GM12864 (cell line): ENCODE data around the gene INSIG2.
A peak's percentile ranks its signal among the peaks of the same experiment; 100 is the strongest.

Experiments used
- DNase-seq: peaks from one replicate; pipeline ENCODE4 v3.0.0-alpha.2; 2011; ENCODE audit warnings: low read depth
- H3K4me3 ChIP-seq: 2 replicates; pipeline ENCODE4 v1.5.1; 2011; ENCODE audit warnings: mild to moderate bottlenecking, low read depth, low read length, control low read depth
- CTCF ChIP-seq: IDR thresholded peaks from 2 replicates; pipeline ENCODE4 v1.5.1; 2011; ENCODE audit warnings: low read depth, mild to moderate bottlenecking, moderate library complexity, low read length, control low read depth, inconsistent platforms; ENCODE audit errors: missing control alignments

The INSIG2 gene

GRCh38 chr2:118058951-118059350 is 29.3 kb upstream of the INSIG2 start:
- no peak overlapping the region for H3K4me3 ChIP-seq
- no peak for DNase-seq

DNA sequence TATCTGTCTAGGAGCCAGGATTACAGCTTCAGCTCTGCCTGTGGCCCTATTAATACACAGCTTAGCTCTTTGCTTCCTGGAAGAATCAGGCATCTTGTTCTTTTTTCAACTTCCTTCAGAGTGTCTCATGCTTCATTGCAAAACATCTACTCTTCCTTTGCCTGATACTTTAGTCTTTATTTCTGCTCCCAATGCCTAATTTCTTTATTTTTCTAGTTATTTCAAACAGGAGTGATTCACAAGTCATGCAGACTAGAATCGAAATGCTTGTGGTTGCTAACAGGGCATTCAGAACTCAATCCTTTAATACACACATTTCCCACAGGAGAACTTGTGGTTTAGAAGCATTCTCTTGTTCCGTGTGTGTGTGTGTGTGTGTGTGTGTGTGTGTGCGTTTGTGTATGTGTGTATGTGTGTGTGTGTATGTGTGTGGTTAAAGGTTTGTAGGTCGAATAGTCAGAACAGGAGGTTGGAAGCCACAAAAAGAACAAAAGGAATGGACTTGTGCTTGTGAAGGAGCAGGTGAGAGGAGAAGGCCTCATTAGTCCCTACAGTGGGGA is 28.3 kb upstream of the INSIG2 start:
- peak; percentile 43 for DNase-seq
- H3K4me3 ChIP-seq: no peak overlapping the region
- no peak for TF ChIP-seq CTCF

More at GRCh38 chr2:118058951-118059350, 29.3 kb upstream of the INSIG2 start:
- no peak for TF ChIP-seq CTCF

DNA sequence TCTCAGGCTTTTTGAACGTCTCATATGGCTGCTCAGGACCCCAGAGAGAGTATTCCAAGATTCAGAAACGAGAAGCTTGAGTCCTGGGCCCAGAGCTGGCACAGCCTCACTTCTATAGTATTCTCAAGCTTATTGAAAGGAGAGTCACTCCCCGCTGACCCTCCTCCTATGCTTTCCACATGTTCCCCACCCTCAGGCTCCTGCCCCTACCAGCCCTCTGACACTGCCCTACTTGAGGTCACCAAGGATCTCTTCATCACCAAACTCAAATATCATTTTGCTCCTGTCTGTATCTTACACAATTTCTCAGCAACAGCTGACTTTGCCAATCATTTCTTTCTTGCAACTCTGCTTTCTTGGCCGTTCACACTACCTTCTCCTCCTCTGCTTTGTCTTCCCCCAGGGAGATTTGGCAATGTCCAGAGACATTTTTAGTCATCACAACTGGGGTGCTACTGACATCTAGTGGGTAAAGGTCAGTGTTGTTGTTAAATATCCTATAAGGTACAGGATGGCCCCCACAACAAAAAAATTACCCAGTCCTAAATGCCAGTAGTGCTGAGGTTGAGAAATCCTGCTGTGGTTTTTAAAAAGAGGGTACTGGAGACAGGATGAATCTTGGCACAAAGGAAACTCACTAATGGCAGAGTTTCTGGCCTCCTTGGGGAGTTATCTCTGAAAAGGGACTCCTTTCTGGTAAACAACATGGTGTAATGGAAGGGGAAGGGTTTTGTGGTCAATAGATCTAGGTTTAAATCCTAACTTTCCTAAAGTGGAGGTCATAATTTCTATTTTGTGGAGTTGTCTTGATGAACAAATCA is 26.9 kb upstream of the INSIG2 start:
- DNase-seq: peak; percentile 46
- no peak overlapping the region for H3K4me3 ChIP-seq
- peak; percentile 69 for TF ChIP-seq CTCF

DNA sequence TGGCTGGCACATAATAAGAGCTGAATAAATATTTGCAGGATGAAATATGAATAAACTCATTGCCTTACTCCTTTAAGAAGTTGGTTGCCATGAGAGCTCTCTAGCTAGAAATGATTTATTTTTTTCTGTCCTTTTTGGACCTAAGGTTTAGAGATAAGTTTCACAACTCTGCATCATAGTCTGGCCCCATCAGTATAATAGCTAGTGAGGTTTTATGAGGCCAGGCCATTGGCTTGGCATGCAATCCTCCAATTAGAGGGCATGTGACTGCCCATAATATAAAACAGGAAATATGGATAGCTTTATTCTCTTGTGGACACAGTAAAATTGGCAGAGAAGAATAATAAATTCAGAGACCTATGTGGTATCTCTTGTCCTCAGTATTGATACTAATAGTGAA is 26.2 kb upstream of the INSIG2 start:
- no peak overlapping the region for H3K4me3 ChIP-seq
- TF ChIP-seq CTCF: no peak
- no peak for DNase-seq

- H3K4me3 ChIP-seq: no peak overlapping the region
- TF ChIP-seq CTCF: no peak
- no peak for DNase-seq
Measured at GRCh38 chr2:118062669-118063068, 25.6 kb upstream of the INSIG2 start.

- no peak for DNase-seq
- TF ChIP-seq CTCF: no peak
- H3K4me3 ChIP-seq: no peak overlapping the region
Measured at GRCh38 chr2:118065015-118065706, 23.1 kb upstream of the INSIG2 start.
